Measurements from ENCODE around the gene CLC.
"Not testable (repeated sequence)": the region's sequence is repeated elsewhere in the genome, so short reads cannot be mapped to it uniquely, and the experiment has no call there.

CLC gene

DNA sequence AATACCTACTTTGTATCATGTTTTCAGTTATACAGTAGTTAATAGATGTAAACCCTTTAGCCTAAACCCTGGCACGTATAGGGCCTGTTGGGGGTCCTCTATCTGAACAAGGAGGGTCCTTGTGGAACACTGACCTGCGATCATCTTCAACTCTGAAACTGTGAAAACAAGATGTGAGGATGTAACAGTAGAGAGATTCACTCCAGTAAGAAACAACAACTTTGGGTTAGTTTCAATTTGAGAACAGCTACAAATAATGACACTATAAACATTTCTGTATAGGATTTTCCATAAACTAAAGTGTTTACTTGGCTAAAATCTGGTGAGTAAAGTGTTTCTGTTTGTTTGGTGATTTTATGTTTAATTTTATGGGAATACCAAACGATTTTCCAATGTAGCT lies 2.1 kb downstream of the CLC start:
- Histone ChIP-seq H3K4me1 (ENCODE audit: control insufficient read depth in 5 of 5, insufficient read depth in 5 of 5, low read length in 5 of 5) (no peaks in the 10 kb centered on the region), H3K27me3 (ENCODE audit: control insufficient read depth in 5 of 5, insufficient read depth in 4 of 5, low read length in 5 of 5) (peaks cover 0 to 3% (median 0%) of the 10 kb centered on the region in 5 donors), H3K36me3 (ENCODE audit: control insufficient read depth in 5 of 5, insufficient read depth in 5 of 5, low read length in 5 of 5) (no peaks in the 10 kb centered on the region), H3K9me3 (ENCODE audit: control insufficient read depth in 5 of 5, low read length in 5 of 5) (no peaks in the 10 kb centered on the region), H3K27ac (ENCODE audit: low read depth, low read length) (no peak overlapping the region), H3K9ac (ENCODE audit: low read length in 5 of 5) (no peak overlapping the region), H3K4me3 (ENCODE audit: low read depth in 1 of 5, low read length in 5 of 5) (no peak overlapping the region)

DNA sequence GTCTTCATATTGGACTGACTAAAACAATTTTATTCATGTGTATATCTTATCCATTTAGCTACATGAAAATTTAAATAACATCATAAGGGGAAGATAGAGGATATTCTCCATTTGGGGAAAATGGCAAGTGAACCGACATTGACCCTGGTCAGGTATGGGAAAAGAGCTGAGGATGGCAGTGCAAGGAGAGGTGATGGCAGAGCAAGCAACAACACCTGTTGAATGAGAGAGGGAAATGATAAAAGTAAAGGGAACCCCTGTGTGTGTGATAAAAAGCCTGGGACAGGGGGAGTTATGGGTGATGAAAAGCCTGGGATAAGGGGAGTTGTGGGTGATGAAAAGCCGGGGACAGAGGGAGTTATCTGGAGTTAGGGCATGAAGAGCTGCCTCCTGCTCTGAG lies 4.0 kb downstream of the CLC start:
- H3K4me3 ChIP-seq (ENCODE audit: low read depth in 1 of 5, low read length in 5 of 5) = no peak overlapping the region
- no peaks in the 10 kb centered on the region for H3K9me3 ChIP-seq (ENCODE audit: control insufficient read depth in 5 of 5, low read length in 5 of 5)
- no peaks in the 10 kb centered on the region for H3K4me1 ChIP-seq (ENCODE audit: control insufficient read depth in 5 of 5, insufficient read depth in 5 of 5, low read length in 5 of 5)
- H3K27ac ChIP-seq (ENCODE audit: low read depth, low read length) = no peak overlapping the region
- H3K36me3 ChIP-seq (ENCODE audit: control insufficient read depth in 5 of 5, insufficient read depth in 5 of 5, low read length in 5 of 5) = no peaks in the 10 kb centered on the region
- no peak overlapping the region for H3K9ac ChIP-seq (ENCODE audit: low read length in 5 of 5)
- peaks cover 0 to 4% (median 3%) of the 10 kb centered on the region in 5 donors for H3K27me3 ChIP-seq (ENCODE audit: control insufficient read depth in 5 of 5, insufficient read depth in 4 of 5, low read length in 5 of 5)

DNA sequence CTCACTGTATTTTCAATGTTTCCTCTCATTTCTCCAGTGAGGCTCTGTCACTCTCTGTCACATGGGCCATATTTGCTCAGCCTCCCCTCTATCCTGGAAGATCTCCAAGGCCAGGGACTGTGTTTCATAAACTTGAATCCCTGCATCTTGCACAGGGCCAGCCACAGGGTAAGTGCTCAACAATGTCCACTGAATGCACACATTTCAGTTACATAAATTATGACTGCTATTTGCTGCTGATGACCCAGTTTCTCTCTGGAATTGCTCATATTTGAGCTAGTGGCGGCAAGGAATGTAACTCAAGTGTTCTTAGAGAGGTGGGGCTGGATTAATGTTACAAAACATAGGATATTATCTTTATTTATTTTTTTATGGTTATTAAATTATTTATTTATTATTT lies 6.1 kb downstream of the CLC start:
- Histone ChIP-seq H3K4me1 (ENCODE audit: control insufficient read depth in 5 of 5, insufficient read depth in 5 of 5, low read length in 5 of 5) (no peaks in the 10 kb centered on the region), H3K4me3 (ENCODE audit: low read depth in 1 of 5, low read length in 5 of 5) (no peak overlapping the region), H3K9ac (ENCODE audit: low read length in 5 of 5) (no peak overlapping the region)

DNA sequence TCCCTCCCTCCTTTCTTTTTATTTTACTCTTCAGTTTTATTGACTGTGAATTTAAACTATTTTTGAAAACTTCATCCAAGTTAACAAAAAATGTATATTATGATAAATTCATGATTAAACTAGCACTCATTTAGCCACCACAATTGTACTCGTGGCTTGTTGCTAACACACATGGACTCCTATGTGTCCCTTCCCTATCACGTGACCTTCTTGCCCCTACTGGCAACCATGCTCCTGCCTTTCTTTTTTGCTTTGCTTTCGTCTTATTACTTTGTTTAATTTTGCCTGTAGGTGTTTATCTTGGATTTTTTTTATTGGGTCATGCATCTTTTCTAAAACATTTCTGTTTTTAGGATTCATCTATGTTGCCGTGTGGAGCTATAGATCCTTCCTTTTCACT lies 8.2 kb downstream of the CLC start:
- no peaks in the 10 kb centered on the region for H3K36me3 ChIP-seq (ENCODE audit: control insufficient read depth in 5 of 5, insufficient read depth in 5 of 5, low read length in 5 of 5)
- H3K9me3 ChIP-seq (ENCODE audit: control insufficient read depth in 5 of 5, low read length in 5 of 5) = no peaks in the 10 kb centered on the region
- H3K27me3 ChIP-seq (ENCODE audit: control insufficient read depth in 5 of 5, insufficient read depth in 4 of 5, low read length in 5 of 5) = peaks cover 4 to 14% (median 11%) of the 10 kb centered on the region in 5 donors
- no peak overlapping the region for H3K9ac ChIP-seq (ENCODE audit: low read length in 5 of 5)
- no peak overlapping the region for H3K27ac ChIP-seq (ENCODE audit: low read depth, low read length)
- H3K4me1 ChIP-seq (ENCODE audit: control insufficient read depth in 5 of 5, insufficient read depth in 5 of 5, low read length in 5 of 5) = no peaks in the 10 kb centered on the region
- no peak overlapping the region for H3K4me3 ChIP-seq (ENCODE audit: low read depth in 1 of 5, low read length in 5 of 5)

More for the DNA sequence above, 6.1 kb downstream of the CLC start:
- peaks cover 4 to 11% (median 10%) of the 10 kb centered on the region in 5 donors for H3K27me3 ChIP-seq (ENCODE audit: control insufficient read depth in 5 of 5, insufficient read depth in 4 of 5, low read length in 5 of 5)
- no peaks in the 10 kb centered on the region for H3K9me3 ChIP-seq (ENCODE audit: control insufficient read depth in 5 of 5, low read length in 5 of 5)
- no peak overlapping the region for H3K27ac ChIP-seq (ENCODE audit: low read depth, low read length)
- H3K36me3 ChIP-seq (ENCODE audit: control insufficient read depth in 5 of 5, insufficient read depth in 5 of 5, low read length in 5 of 5) = no peaks in the 10 kb centered on the region

DNA sequence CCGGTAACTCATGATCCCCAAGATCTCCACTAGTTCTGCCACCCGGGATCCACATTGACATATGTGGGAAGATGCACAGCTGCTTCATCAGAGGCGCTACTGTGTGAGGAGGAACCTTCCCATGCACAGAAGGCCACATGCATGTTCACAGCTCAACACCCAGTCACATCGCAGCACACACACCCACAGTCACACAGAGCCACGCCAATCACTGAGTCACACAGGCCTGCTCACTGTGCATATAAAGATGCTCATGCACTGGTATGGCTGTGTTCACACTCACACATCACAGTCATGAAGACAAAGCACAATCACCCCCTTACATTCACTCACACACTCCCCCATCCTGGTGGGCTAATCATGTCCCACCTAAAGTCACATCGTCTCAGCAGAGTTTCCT lies 9.8 kb downstream of the CLC start:
- Histone ChIP-seq H3K36me3 (ENCODE audit: control insufficient read depth in 5 of 5, insufficient read depth in 5 of 5, low read length in 5 of 5) (no peaks in the 10 kb centered on the region), H3K4me3 (ENCODE audit: low read depth in 1 of 5, low read length in 5 of 5) (no peak overlapping the region), H3K27ac (ENCODE audit: low read depth, low read length) (no peak overlapping the region), H3K4me1 (ENCODE audit: control insufficient read depth in 5 of 5, insufficient read depth in 5 of 5, low read length in 5 of 5) (no peaks in the 10 kb centered on the region), H3K9ac (ENCODE audit: low read length in 5 of 5) (no peak overlapping the region), H3K9me3 (ENCODE audit: control insufficient read depth in 5 of 5, low read length in 5 of 5) (no peaks in the 10 kb centered on the region), H3K27me3 (ENCODE audit: control insufficient read depth in 5 of 5, insufficient read depth in 4 of 5, low read length in 5 of 5) (peaks cover 4 to 14% (median 11%) of the 10 kb centered on the region in 5 donors)

DNA sequence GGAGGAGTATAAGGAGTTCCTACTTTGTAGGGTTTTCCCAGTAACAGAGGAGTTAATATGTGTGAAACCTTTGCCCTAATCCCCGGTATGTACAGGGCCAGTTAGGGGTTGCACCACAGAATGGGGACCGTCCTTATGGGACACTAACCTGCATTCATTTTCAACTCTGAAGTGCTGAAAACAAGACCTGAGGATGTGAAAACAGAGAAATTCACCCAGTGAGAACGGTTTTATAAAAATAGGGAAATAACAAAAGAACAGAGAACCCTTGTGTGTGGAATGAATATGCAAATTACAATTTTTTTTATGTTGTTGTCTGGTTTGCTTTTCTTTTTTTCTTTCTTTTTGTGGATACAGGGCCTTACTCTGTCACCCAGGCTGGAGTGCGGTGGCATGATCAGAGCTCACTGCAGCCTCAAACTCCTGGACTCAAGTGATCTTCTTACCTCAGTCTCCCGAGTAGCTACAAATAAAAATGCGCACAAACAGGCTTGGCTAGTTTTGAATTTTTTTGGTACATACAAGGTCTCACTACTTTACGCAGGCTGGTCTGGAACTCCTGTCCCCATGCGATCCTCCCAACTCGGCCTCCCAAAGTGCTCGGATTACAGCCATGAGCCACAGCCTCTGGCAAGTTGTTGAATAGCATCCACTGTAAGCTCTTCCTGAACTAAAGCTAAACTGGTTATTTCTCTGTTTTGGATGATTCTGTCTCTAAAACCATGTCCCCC lies 10.6 kb downstream of the CLC start:
- no peak overlapping the region for H3K27ac ChIP-seq (ENCODE audit: low read depth, low read length)
- H3K36me3 ChIP-seq (ENCODE audit: control insufficient read depth in 5 of 5, insufficient read depth in 5 of 5, low read length in 5 of 5) = no peaks in the 10 kb centered on the region
- no peaks in the 10 kb centered on the region for H3K4me1 ChIP-seq (ENCODE audit: control insufficient read depth in 5 of 5, insufficient read depth in 5 of 5, low read length in 5 of 5)
- H3K9me3 ChIP-seq (ENCODE audit: control insufficient read depth in 5 of 5, low read length in 5 of 5) = no peaks in the 10 kb centered on the region
- no peak overlapping the region for H3K4me3 ChIP-seq (ENCODE audit: low read depth in 1 of 5, low read length in 5 of 5)
- H3K9ac ChIP-seq (ENCODE audit: low read length in 5 of 5) = no peak overlapping the region
- H3K27me3 ChIP-seq (ENCODE audit: control insufficient read depth in 5 of 5, insufficient read depth in 4 of 5, low read length in 5 of 5) = peaks cover 4 to 14% (median 11%) of the 10 kb centered on the region in 5 donors

DNA sequence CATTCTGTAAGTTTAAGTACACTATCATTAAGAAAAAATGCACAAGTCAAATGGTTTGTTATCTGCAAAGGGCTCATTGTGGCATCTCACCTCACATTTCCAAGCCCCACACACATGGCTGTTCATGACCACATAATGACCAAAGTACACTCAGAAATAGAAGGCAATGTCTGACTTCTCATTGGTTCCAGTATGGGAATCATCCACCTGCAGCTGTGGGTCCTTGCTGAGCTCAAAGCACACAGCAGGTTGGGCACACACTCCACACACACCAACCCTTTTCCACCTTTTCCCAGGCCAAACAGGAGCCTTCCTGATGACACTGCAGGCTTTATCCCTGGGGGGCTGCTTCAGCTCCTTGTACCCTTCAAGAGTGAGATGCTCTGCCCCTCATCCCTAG lies 11.8 kb downstream of the CLC start:
- no peaks in the 10 kb centered on the region for H3K4me1 ChIP-seq (ENCODE audit: control insufficient read depth in 5 of 5, insufficient read depth in 5 of 5, low read length in 5 of 5)
- H3K36me3 ChIP-seq (ENCODE audit: control insufficient read depth in 5 of 5, insufficient read depth in 5 of 5, low read length in 5 of 5) = no peaks in the 10 kb centered on the region
- no peak overlapping the region for H3K27ac ChIP-seq (ENCODE audit: low read depth, low read length)
- no peaks in the 10 kb centered on the region for H3K9me3 ChIP-seq (ENCODE audit: control insufficient read depth in 5 of 5, low read length in 5 of 5)
- no peak overlapping the region for H3K9ac ChIP-seq (ENCODE audit: low read length in 5 of 5)
- H3K4me3 ChIP-seq (ENCODE audit: low read depth in 1 of 5, low read length in 5 of 5) = no peak overlapping the region
- peaks cover 4 to 14% (median 11%) of the 10 kb centered on the region in 5 donors for H3K27me3 ChIP-seq (ENCODE audit: control insufficient read depth in 5 of 5, insufficient read depth in 4 of 5, low read length in 5 of 5)

DNA sequence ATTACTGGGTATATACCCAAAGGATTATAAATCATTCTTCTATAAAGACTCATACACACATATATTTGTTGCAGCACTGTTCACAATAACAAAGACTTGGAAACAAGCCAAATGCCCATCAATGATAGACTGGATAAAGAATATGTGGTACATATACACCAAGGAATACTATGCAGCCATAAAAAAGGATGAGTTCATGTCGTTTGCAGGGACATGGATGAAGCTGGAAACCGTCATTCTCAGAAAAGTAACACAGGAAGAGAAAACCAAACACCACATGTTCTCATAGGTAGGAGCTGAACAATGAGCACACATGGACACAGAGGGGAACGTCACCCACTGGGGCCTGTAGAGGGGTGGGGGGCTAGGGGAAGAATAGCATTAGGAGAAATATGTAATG lies 17.7 kb downstream of the CLC start:
- not testable (repeated sequence) for H3K36me3 ChIP-seq (ENCODE audit: control insufficient read depth in 5 of 5, insufficient read depth in 5 of 5, low read length in 5 of 5); H3K27me3 ChIP-seq (ENCODE audit: control insufficient read depth in 5 of 5, insufficient read depth in 4 of 5, low read length in 5 of 5); H3K4me1 ChIP-seq (ENCODE audit: control insufficient read depth in 5 of 5, insufficient read depth in 5 of 5, low read length in 5 of 5); H3K27ac ChIP-seq (ENCODE audit: low read depth, low read length); H3K9me3 ChIP-seq (ENCODE audit: control insufficient read depth in 5 of 5, low read length in 5 of 5); H3K9ac ChIP-seq (ENCODE audit: low read length in 5 of 5); H3K4me3 ChIP-seq (ENCODE audit: low read depth in 1 of 5, low read length in 5 of 5)

DNA sequence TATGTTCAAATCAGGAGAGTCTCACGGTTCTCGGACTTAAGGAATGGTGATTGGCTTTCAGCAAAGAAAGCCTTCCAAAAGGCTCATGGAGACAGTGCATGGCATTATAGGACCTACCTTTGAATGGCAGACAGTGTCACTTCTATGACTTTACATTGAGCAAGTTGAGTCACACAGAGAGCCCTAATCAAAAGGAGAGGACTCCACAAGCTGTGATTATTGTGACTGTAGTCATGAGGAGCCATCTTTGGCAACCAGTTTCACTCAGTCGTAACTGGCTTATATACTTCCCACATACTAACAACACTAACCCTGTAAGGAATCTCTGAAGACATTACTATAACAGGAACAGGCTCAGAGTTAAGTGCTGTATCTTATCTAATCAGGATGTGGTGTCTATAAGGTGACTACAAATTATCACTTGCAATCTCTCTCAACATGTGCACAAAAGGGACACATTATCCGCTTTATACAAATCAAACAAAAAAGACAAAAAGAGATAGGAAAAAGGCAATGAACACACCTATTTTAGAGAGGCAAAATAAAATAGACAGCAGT lies 27.4 kb downstream of the CLC start:
- H3K9me3 ChIP-seq (ENCODE audit: control insufficient read depth in 5 of 5, low read length in 5 of 5) = peaks cover 0 to 2% (median 0%) of the 10 kb centered on the region in 5 donors
- no peak overlapping the region for H3K4me3 ChIP-seq (ENCODE audit: low read depth in 1 of 5, low read length in 5 of 5)
- H3K9ac ChIP-seq (ENCODE audit: low read length in 5 of 5) = no peak overlapping the region
- H3K27me3 ChIP-seq (ENCODE audit: control insufficient read depth in 5 of 5, insufficient read depth in 4 of 5, low read length in 5 of 5) = no peaks in the 10 kb centered on the region
- H3K27ac ChIP-seq (ENCODE audit: low read depth, low read length) = no peak overlapping the region
- no peaks in the 10 kb centered on the region for H3K4me1 ChIP-seq (ENCODE audit: control insufficient read depth in 5 of 5, insufficient read depth in 5 of 5, low read length in 5 of 5)
- no peaks in the 10 kb centered on the region for H3K36me3 ChIP-seq (ENCODE audit: control insufficient read depth in 5 of 5, insufficient read depth in 5 of 5, low read length in 5 of 5)

DNA sequence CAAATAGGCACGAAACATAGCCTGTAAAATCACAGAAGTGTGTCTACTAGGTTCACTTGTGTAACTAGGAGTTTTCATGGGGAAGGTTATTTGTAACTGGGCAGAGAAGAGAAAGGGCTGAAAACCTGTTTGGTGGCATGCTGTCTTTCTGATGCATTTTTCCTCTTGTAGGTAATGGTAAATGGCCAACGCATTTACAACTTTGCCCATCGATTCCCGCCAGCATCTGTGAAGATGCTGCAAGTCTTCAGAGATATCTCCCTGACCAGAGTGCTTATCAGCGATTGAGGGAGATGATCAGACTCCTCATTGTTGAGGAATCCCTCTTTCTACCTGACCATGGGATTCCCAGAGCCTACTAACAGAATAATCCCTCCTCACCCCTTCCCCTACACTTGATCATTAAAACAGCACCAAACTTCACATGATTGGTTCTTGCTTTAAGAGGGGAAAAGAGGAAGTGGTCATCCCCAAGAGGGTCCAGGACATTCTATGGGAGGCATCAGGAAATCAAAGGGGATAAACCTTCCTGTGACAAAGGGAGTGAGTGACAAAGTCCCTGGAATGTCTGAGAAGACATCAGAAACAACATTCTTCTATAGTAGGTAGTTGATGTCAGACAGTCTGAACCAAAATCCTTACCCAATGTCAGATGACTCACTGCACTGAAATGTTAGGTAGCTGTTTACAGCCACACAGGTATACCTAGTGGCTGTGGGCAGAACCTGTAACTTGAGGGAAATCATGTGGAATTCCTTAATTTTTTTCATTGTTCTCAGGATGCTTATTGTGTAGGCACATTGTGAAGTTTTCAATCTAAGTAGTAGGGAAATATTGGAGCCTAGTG lies 28.6 kb downstream of the CLC start:
- H3K9me3 ChIP-seq (ENCODE audit: control insufficient read depth in 5 of 5, low read length in 5 of 5) = peaks cover 0 to 2% (median 0%) of the 10 kb centered on the region in 5 donors
- no peaks in the 10 kb centered on the region for H3K4me1 ChIP-seq (ENCODE audit: control insufficient read depth in 5 of 5, insufficient read depth in 5 of 5, low read length in 5 of 5)
- no peak overlapping the region for H3K27ac ChIP-seq (ENCODE audit: low read depth, low read length)
- no peaks in the 10 kb centered on the region for H3K36me3 ChIP-seq (ENCODE audit: control insufficient read depth in 5 of 5, insufficient read depth in 5 of 5, low read length in 5 of 5)
- H3K27me3 ChIP-seq (ENCODE audit: control insufficient read depth in 5 of 5, insufficient read depth in 4 of 5, low read length in 5 of 5) = no peaks in the 10 kb centered on the region
- H3K9ac ChIP-seq (ENCODE audit: low read length in 5 of 5) = no peak overlapping the region
- H3K4me3 ChIP-seq (ENCODE audit: low read depth in 1 of 5, low read length in 5 of 5) = no peak overlapping the region

All from subcutaneous abdominal adipose tissue (tissue), 5 donors.